MCF 10A (cell line): Measurements from ENCODE around the gene ITFG1. TPM values are rescaled to one million over a fixed set of nuclear protein-coding genes. Genes with fewer than 3 reads are reported as not detected.

Experiments used
- BruUV-seq: library from RNA; stranded (reverse); fragments of 400-500 nt; replicated peaks from 2 replicates; lab custom pipeline; 2021; lab: Mats Ljungman, UMichigan
- CTCF ChIA-PET: fragments of 300-600 bp; sonication (Branson Sonifier 250); formaldehyde crosslinking; extraction: SDS; loops from one replicate; lab custom pipeline; 2021; ENCODE audit warnings: antibody characterized with exemption, inconsistent platforms; lab: Yijun Ruan, JAX
- POLR2A ChIA-PET: fragments of 300-600, 350-650 bp; sonication (Branson Sonifier 250); formaldehyde crosslinking; extraction: SDS; loops from one replicate; lab custom pipeline; 2020; ENCODE audit warnings: antibody characterized with exemption, inconsistent platforms; lab: Yijun Ruan, JAX
- DNase-seq: peaks from one replicate; pipeline ENCODE4 v3.0.0-alpha.2; 2018; ENCODE audit not compliant: unreplicated experiment
- H3K27ac Mint-ChIP-seq: one replicate; pipeline ENCODE4 v1.8.0; 2022; ENCODE audit warnings: mild to moderate bottlenecking, low read depth, mixed read lengths; ENCODE audit not compliant: unreplicated experiment
- H3K27me3 Mint-ChIP-seq: one replicate; pipeline ENCODE4 v1.8.0; 2022; ENCODE audit warnings: mixed read lengths; ENCODE audit not compliant: insufficient read depth, unreplicated experiment
- H3K36me3 Mint-ChIP-seq: one replicate; pipeline ENCODE4 v1.8.0; 2022; ENCODE audit warnings: mild to moderate bottlenecking, moderate library complexity, mixed read lengths; ENCODE audit not compliant: insufficient read depth, unreplicated experiment
- H3K4me1 Mint-ChIP-seq: one replicate; pipeline ENCODE4 v1.8.0; 2022; ENCODE audit warnings: mixed read lengths; ENCODE audit not compliant: insufficient read depth, unreplicated experiment
- H3K4me3 Mint-ChIP-seq: one replicate; pipeline ENCODE4 v1.8.0; 2022; ENCODE audit warnings: mild to moderate bottlenecking, moderate library complexity, mixed read lengths; ENCODE audit not compliant: unreplicated experiment
- H3K9me3 Mint-ChIP-seq: one replicate; pipeline ENCODE4 v1.8.0; 2022; ENCODE audit warnings: mixed read lengths; ENCODE audit not compliant: unreplicated experiment
- CTCF ChIP-seq: fragments of 200-600 bp; IDR thresholded peaks from one replicate; pipeline ENCODE4 v1.8.0; 2022; ENCODE audit warnings: antibody characterized with exemption, mild to moderate bottlenecking; ENCODE audit not compliant: unreplicated experiment
- intact Hi-C: fragments of 100-400 bp; cut with micrococcal nuclease; formaldehyde crosslinking; loops from 2 replicates; pipeline ENCODE4 v1.14.1; 2022
- total RNA-seq: library from RNA; stranded (reverse); gene quantifications from 2 replicates; pipeline ENCODE4 v1.2.3, GENCODE V29; 2022

ITFG1 gene
- total RNA-seq, 1 experiment from 2014 or later, result 35.4 TPM

GRCh38 chr16:47276522-47276921, 184.3 kb downstream of the ITFG1 start:
- intact Hi-C loops, result no loop called here
- BruUV-seq, result no TSS peak
- TF ChIP-seq CTCF, result no peak
- Mint-ChIP-seq H3K9me3 (no peaks in the 10 kb centered on the region), H3K27ac (no peak overlapping the region), H3K4me1 (no peaks in the 10 kb centered on the region), H3K36me3 (no peaks in the 10 kb centered on the region), H3K4me3 (no peak overlapping the region), H3K27me3 (no peaks in the 10 kb centered on the region)
- ChIA-PET CTCF (no interaction called here), POLR2A (interaction anchor here (0.7 kb wide), 1 partner anchor 217 kb away, joined by 3 read pairs; no protein-coding TSS in a partner anchor)
- DNase-seq, result no peak

- ChIA-PET CTCF (interaction anchor here (0.7 to 2.5 kb wide), 2 partner anchors 119 to 894 kb away, joined by 3 to 6 read pairs; partner anchors contain the start of gene NETO2), POLR2A (no interaction called here)
- no peaks in the 10 kb centered on the region for H3K9me3 Mint-ChIP-seq
- no peak overlapping the region for H3K4me3 Mint-ChIP-seq
- no peak overlapping the region for H3K27ac Mint-ChIP-seq
- no TSS peak for BruUV-seq
- intact Hi-C loops, result no loop called here
- no peaks in the 10 kb centered on the region for H3K4me1 Mint-ChIP-seq
- no peaks in the 10 kb centered on the region for H3K27me3 Mint-ChIP-seq
- no peak for DNase-seq
- peaks cover 21% of the 10 kb centered on the region for H3K36me3 Mint-ChIP-seq
- no peak for TF ChIP-seq CTCF
Observed at GRCh38 chr16:47262938-47263337, 197.9 kb downstream of the ITFG1 start.

- H3K4me3 Mint-ChIP-seq, result no peak overlapping the region
- H3K36me3 Mint-ChIP-seq, result peaks cover 28% of the 10 kb centered on the region
- no peaks in the 10 kb centered on the region for H3K9me3 Mint-ChIP-seq
- no peak for TF ChIP-seq CTCF
- ChIA-PET POLR2A (no interaction called here), CTCF (interaction anchor here (0.5 to 0.8 kb wide), 2 partner anchors 352 to 904 kb away, joined by 3 to 4 read pairs; no protein-coding TSS in a partner anchor)
- intact Hi-C loops, result no loop called here
- peaks cover 2% of the 10 kb centered on the region for H3K4me1 Mint-ChIP-seq
- H3K27ac Mint-ChIP-seq, result no peak overlapping the region
- H3K27me3 Mint-ChIP-seq, result no peaks in the 10 kb centered on the region
- no peak for DNase-seq
- BruUV-seq, result no TSS peak
Observed at GRCh38 chr16:47260503-47260902, 200.4 kb downstream of the ITFG1 start.

GRCh38 chr16:47258874-47259461, 201.9 kb downstream of the ITFG1 start:
- intact Hi-C loops, result loop anchor here (2.0 kb wide), 1 partner anchor 796 kb away; no protein-coding TSS in a partner anchor
- no TSS peak for BruUV-seq
- no peaks in the 10 kb centered on the region for H3K9me3 Mint-ChIP-seq
- H3K27ac Mint-ChIP-seq, result no peak overlapping the region
- peaks cover 4% of the 10 kb centered on the region for H3K4me1 Mint-ChIP-seq
- ChIA-PET POLR2A (no interaction called here), CTCF (interaction anchor here (0.6 to 1.2 kb wide), 5 partner anchors 10 to 818 kb away, joined by 3 read pairs; no protein-coding TSS in a partner anchor)
- TF ChIP-seq CTCF, result peak; percentile 60
- H3K4me3 Mint-ChIP-seq, result no peak overlapping the region
- no peaks in the 10 kb centered on the region for H3K27me3 Mint-ChIP-seq
- H3K36me3 Mint-ChIP-seq, result peaks cover 28% of the 10 kb centered on the region
- DNase-seq, result peak; percentile 47
